Stimulated activated CD4-positive, alpha-beta T cell treated with anti-CD3 and anti-CD28 coated beads, Interleukin-2, amount 100 ng/mL, for 24 hours (primary cell): Measurements from ENCODE around the gene SULT1C4.
"Not testable (repeated sequence)": the region's sequence is repeated elsewhere in the genome, so short reads cannot be mapped to it uniquely, and the experiment has no call there.

ENCODE experiments used
- DNase-seq, 2 donors: peaks; one replicate each; pipeline ENCODE4 v3.0.0-alpha.2; 2020

SULT1C4 gene

GRCh38 chr2:108414945-108415344 lies 37.2 kb downstream of the SULT1C4 start:
- DNase-seq = no peak

GRCh38 chr2:108417254-108417653 lies 39.5 kb downstream of the SULT1C4 start:
- no peak for DNase-seq

GRCh38 chr2:108418416-108418815 lies 40.7 kb downstream of the SULT1C4 start:
- DNase-seq = no peak

- DNase-seq = no peak
Observed at GRCh38 chr2:108423067-108423466, 45.3 kb downstream of the SULT1C4 start.

- no peak for DNase-seq
Observed at GRCh38 chr2:108423502-108424251, 45.9 kb downstream of the SULT1C4 start.

GRCh38 chr2:108428286-108429009 lies 50.7 kb downstream of the SULT1C4 start:
- no peak for DNase-seq

GRCh38 chr2:108435578-108435977 lies 57.8 kb downstream of the SULT1C4 start:
- not testable (repeated sequence) for DNase-seq

- DNase-seq = no peak
Observed at GRCh38 chr2:108436976-108437375, 59.2 kb downstream of the SULT1C4 start.
